Kidney epithelial cell (primary cell): ENCODE data around the gene RC3H2. TPM values are rescaled to one million over a fixed set of nuclear protein-coding genes. Genes with fewer than 3 reads are reported as not detected.

Experiments
- DNase-seq: peaks from one replicate; pipeline ENCODE4 v3.0.0-alpha.2; 2010; ENCODE audit warnings: low read depth
- H3K27me3 ChIP-seq: 2 replicates; pipeline ENCODE4 v1.6.0; 2011; ENCODE audit warnings: low read length; ENCODE audit not compliant: control insufficient read depth, insufficient read depth
- H3K36me3 ChIP-seq: 2 replicates; pipeline ENCODE4 v1.5.1; 2011; ENCODE audit warnings: low read length; ENCODE audit not compliant: control insufficient read depth, insufficient read depth
- H3K4me3 ChIP-seq: 2 replicates; pipeline ENCODE4 v1.5.1; 2011; ENCODE audit warnings: low read depth, mild to moderate bottlenecking, control low read depth, low read length
- CTCF ChIP-seq: IDR thresholded peaks from 2 replicates; pipeline ENCODE4 v1.5.1; 2011; ENCODE audit warnings: mild to moderate bottlenecking, moderate library complexity, low read length, control low read depth, inconsistent platforms; ENCODE audit not compliant: insufficient read depth, poor library complexity, severe bottlenecking
- total RNA-seq: library from RNA; depleted of rRNA; stranded (reverse); fragments of >200 nt; gene quantifications from 2 replicates; pipeline ENCODE4 v1.2.3, GENCODE V29; 2015

The RC3H2 gene
- total RNA-seq, 1 donor from 2014 or later = 64.0 TPM

DNA sequence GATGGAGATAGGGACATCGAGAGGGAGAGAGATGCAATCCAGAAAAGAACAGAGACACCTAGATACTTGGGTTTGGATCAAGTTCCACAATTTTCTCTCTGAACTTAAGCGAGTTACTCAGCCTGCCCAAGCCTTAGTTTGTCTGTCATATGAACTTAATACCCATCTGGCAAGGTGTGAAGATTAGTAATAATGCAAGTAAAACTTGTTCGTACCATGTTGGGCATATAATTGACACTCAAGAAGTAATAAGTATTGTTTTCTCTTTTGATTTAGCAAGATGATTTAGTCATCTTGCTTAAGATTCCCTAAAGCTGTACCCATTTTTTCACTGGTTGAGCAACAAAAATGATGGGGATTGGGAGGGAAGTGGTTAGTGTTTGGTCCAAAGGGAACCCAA is 43.2 kb upstream of the RC3H2 start:
- TF ChIP-seq CTCF = no peak
- no peak for DNase-seq
- no peaks in the 10 kb centered on the region for H3K36me3 ChIP-seq
- H3K27me3 ChIP-seq = no peaks in the 10 kb centered on the region
- H3K4me3 ChIP-seq = no peak overlapping the region

- Histone ChIP-seq H3K4me3 (no peak overlapping the region), H3K36me3 (no peaks in the 10 kb centered on the region), H3K27me3 (no peaks in the 10 kb centered on the region)
- TF ChIP-seq CTCF = no peak
- no peak for DNase-seq
Measured at GRCh38 chr9:122946461-122947005, 41.4 kb upstream of the RC3H2 start.

GRCh38 chr9:122944960-122945888 is 40.1 kb upstream of the RC3H2 start:
- DNase-seq = no peak
- no peaks in the 10 kb centered on the region for H3K27me3 ChIP-seq
- no peaks in the 10 kb centered on the region for H3K36me3 ChIP-seq
- TF ChIP-seq CTCF = no peak
- H3K4me3 ChIP-seq = no peak overlapping the region

DNA sequence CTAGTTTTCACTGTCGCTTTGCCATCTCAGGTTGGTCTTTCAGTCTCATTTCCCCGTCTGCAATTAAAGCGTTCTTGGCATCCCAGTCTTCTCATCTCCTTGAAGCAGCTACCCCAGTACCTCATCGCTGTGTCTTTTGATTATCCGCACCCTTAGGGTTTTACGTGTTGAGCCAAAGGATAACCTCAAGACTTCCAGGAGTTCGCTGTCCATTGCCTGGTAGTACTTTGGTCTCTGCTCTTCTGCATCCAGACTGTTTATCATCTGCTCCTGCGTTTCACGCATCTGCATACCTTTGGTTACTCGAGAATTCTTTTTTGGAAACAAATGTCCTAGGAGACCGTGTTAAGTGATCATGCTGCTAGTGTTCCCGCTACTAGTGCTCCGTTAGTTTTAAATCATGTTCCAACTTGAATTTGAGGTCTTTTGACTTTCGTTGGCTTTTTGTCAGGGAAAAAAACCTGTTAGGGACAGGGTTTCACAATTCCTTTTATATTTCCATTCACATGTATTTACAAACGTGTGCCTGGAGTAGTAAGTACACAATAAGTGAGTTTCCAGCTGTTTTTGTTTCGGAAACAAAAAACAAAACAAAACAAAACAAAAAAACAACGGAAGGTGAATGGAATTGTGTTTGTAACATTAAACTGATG is 36.5 kb upstream of the RC3H2 start:
- Histone ChIP-seq H3K4me3 (peak overlapping the region; percentile 87), H3K27me3 (no peaks in the 10 kb centered on the region), H3K36me3 (no peaks in the 10 kb centered on the region)
- TF ChIP-seq CTCF = no peak
- DNase-seq = no peak

DNA sequence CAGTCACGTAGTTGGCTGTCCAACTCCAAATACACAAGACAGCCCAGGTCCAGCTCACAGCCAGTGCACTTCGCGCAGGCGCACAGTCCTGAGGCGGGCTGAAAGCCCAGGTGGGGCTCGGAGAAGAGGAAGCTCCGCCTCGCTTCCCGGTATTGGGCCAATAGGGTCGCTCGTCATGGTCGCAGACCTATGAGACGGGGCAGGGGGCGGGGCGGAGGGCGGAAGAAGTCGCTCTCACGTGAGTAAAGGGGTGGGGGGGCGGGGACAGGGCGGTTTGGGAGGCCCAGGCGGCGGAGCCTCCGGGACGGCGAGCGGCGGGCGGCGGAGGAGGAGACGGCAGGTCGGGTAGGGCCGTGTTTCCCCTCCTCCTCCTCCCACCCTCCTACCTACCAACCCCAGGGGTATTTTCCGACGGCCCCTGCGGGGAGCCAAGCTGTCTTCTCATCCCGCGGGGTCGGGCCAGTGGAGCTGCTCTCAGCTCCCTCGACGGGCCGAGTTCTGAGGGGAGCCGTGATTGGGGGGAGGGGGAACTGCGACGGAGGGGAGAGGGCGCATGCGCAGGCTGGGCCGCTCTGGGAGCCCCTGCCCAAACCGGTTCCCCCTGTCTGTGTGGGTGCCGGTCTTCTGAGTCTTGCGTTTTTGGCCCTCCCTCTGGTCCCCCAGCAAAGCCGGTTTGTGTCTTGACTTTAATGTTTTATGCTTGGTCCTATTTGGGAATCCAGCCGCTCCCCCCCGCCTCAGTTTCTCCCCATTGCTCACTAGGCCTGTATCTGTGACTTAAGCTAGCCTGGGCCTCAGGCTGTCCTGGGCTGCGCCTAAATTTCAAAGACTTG is 35.8 kb upstream of the RC3H2 start, which contains the start of gene RABGAP1:
RABGAP1 (plus strand) TSS at position 272 of the 833 bp plus-strand sequence. CDS start 16,040 bp downstream, outside the sequence.
- H3K27me3 ChIP-seq = no peaks in the 10 kb centered on the region
- no peaks in the 10 kb centered on the region for H3K36me3 ChIP-seq
- H3K4me3 ChIP-seq = peak within 1 kb of the TSS; percentile 87
- peak; percentile 95 for DNase-seq
- TF ChIP-seq CTCF = no peak
